Gastroesophageal sphincter (tissue), 4 donors: ENCODE measurements around the gene MMP26. TPM values are rescaled to one million over a fixed set of nuclear protein-coding genes. Genes with fewer than 3 reads are reported as not detected.

Experiments
- ATAC-seq: fragments of 150-250 bp; one replicate; pipeline ENCODE4 v1.9.1; 2016; ENCODE audit warnings: mild to moderate bottlenecking, moderate library complexity
- H3K27ac ChIP-seq, 4 donors: fragments of 200-600 bp; sonication (generic) in 3 of 4; 1 replicate in 3 of 4; 2 replicates in 1 of 4; pipeline ENCODE4 v1.5.1; 2016 to 2019
- H3K27me3 ChIP-seq: fragments of 200-600 bp; sonication (generic); one replicate; pipeline ENCODE4 v1.5.1; 2019
- H3K36me3 ChIP-seq, 2 donors: fragments of 200-600 bp; sonication (generic); one replicate each; pipeline ENCODE4 v1.5.1; 2019; ENCODE audit warnings: control low read depth in 1 of 2
- H3K4me1 ChIP-seq, 3 donors: fragments of 200-600 bp; sonication (generic); 1 replicate in 2 of 3; 2 replicates in 1 of 3; pipeline ENCODE4 v1.5.1; 2016 to 2019; ENCODE audit warnings: control low read depth in 2 of 3
- H3K4me3 ChIP-seq, 2 donors: fragments of 200-600 bp; sonication (generic); one replicate each; pipeline ENCODE4 v1.5.1; 2019; ENCODE audit warnings: mild to moderate bottlenecking in 1 of 2, moderate library complexity in 1 of 2
- H3K9me3 ChIP-seq, 3 donors: fragments of 200-600 bp; sonication (generic); one replicate each; pipeline ENCODE4 v1.5.1; 2017 to 2019; ENCODE audit warnings: control low read depth in 2 of 3
- CTCF ChIP-seq, 4 experiments: fragments of 200-600 bp in 2 of 4; fragments of 450-650 bp in 2 of 4; sonication (generic) in 1 of 4; IDR thresholded peaks; one replicate each; pipeline ENCODE4 v1.5.1; 2017 to 2019; ENCODE audit warnings: antibody characterized with exemption in 4 of 4, mild to moderate bottlenecking in 2 of 4, moderate library complexity in 2 of 4
- EP300 ChIP-seq: sonication (generic); formaldehyde crosslinking; IDR thresholded peaks from one replicate; pipeline ENCODE4 v1.6.1; 2017; ENCODE audit warnings: antibody characterized with exemption, mild to moderate bottlenecking
- POLR2A ChIP-seq, 2 donors: fragments of 450-650 bp; IDR thresholded peaks; one replicate each; pipeline ENCODE4 v1.6.1; 2017; ENCODE audit warnings: antibody characterized with exemption in 2 of 2, mild to moderate bottlenecking in 2 of 2, moderate library complexity in 1 of 2
- POLR2AphosphoS5 ChIP-seq: sonication (generic); formaldehyde crosslinking; IDR thresholded peaks from one replicate; pipeline ENCODE4 v1.6.1; 2017; ENCODE audit warnings: antibody characterized with exemption
- WGBS, 2 donors: methylation state at CpG; one replicate each; pipeline ENCODE4 v1.1.5; 2018; ENCODE audit warnings: low coverage in 1 of 2; 5-methylcytosine and 5-hydroxymethylcytosine counted together
- total RNA-seq, 4 donors: library from RNA; depleted of rRNA; stranded (reverse); fragments of >200 nt; gene quantifications; one replicate each; pipeline ENCODE4 v1.1.0, GENCODE V29; 2016

Gene MMP26
- total RNA-seq: not detected

- no peak for TF ChIP-seq POLR2AphosphoS5
- TF ChIP-seq EP300: no peak
- TF ChIP-seq POLR2A (IDR thresholded peaks at IDR 0.05): no peak
- TF ChIP-seq CTCF (IDR thresholded peaks at IDR 0.05): no peak
- Histone ChIP-seq H3K4me1 (no peaks in the 10 kb centered on the region), H3K9me3 (no peaks in the 10 kb centered on the region), H3K27ac (no peak within 1 kb of the TSS), H3K27me3 (no peaks in the 10 kb centered on the region), H3K36me3 (no peaks in the 10 kb centered on the region), H3K4me3 (no peak within 1 kb of the TSS)
- WGBS, 2 donors: 36 to 57% methylated on average over 2 to 5 of the region's 5 CpGs
- no peak for ATAC-seq
These were observed at the start of gene MMP26 for GRCh38 chr11:4704054-4704789. MMP26 (plus strand) TSS chr11:4704784.

GRCh38 chr11:4658629-4659445 is 45.7 kb upstream of the MMP26 start:
- Histone ChIP-seq H3K27me3 (no peaks in the 10 kb centered on the region), H3K4me1 (no peaks in the 10 kb centered on the region), H3K27ac (no peak overlapping the region), H3K4me3 (no peak overlapping the region), H3K9me3 (no peaks in the 10 kb centered on the region), H3K36me3 (no peaks in the 10 kb centered on the region)
- ATAC-seq: no peak
- no peak for TF ChIP-seq POLR2A (IDR thresholded peaks at IDR 0.05)
- TF ChIP-seq EP300: no peak
- TF ChIP-seq POLR2AphosphoS5: no peak
- no peak for TF ChIP-seq CTCF (IDR thresholded peaks at IDR 0.05)
- 43 to 73% methylated on average over 4 to 5 of the region's 5 CpGs for WGBS, 2 donors

GRCh38 chr11:4662876-4663275 is 41.7 kb upstream of the MMP26 start:
- no peaks in the 10 kb centered on the region for H3K9me3 ChIP-seq
- no peak for ATAC-seq
- H3K4me3 ChIP-seq: no peak overlapping the region
- 85 to 93% methylated on average over 3 to 5 of the region's 6 CpGs for WGBS, 2 donors
- H3K4me1 ChIP-seq: no peaks in the 10 kb centered on the region
- no peak overlapping the region for H3K27ac ChIP-seq
- H3K36me3 ChIP-seq: no peaks in the 10 kb centered on the region
- no peaks in the 10 kb centered on the region for H3K27me3 ChIP-seq
- TF ChIP-seq POLR2AphosphoS5: no peak
- TF ChIP-seq CTCF (IDR thresholded peaks at IDR 0.05): no peak
- no peak for TF ChIP-seq EP300

- H3K4me1 ChIP-seq: no peaks in the 10 kb centered on the region
- no peak for ATAC-seq
- H3K9me3 ChIP-seq: no peaks in the 10 kb centered on the region
- 77 to 89% methylated on average over 3 of the region's 3 CpGs for WGBS, 2 donors
- H3K27me3 ChIP-seq: no peaks in the 10 kb centered on the region
- no peaks in the 10 kb centered on the region for H3K36me3 ChIP-seq
- TF ChIP-seq CTCF (IDR thresholded peaks at IDR 0.05): no peak
- TF ChIP-seq POLR2AphosphoS5: no peak
- TF ChIP-seq POLR2A (IDR thresholded peaks at IDR 0.05): no peak
- TF ChIP-seq EP300: no peak
- H3K4me3 ChIP-seq: no peak overlapping the region
- H3K27ac ChIP-seq: no peak overlapping the region
These were observed 40.4 kb upstream of the MMP26 start for GRCh38 chr11:4664183-4664582.

GRCh38 chr11:4664786-4665185 is 39.8 kb upstream of the MMP26 start:
- Histone ChIP-seq H3K27ac (no peak overlapping the region), H3K27me3 (no peaks in the 10 kb centered on the region), H3K4me3 (no peak overlapping the region), H3K36me3 (no peaks in the 10 kb centered on the region), H3K9me3 (no peaks in the 10 kb centered on the region), H3K4me1 (no peaks in the 10 kb centered on the region)
- TF ChIP-seq POLR2A (IDR thresholded peaks at IDR 0.05) (no peak), EP300 (no peak), POLR2AphosphoS5 (no peak), CTCF (IDR thresholded peaks at IDR 0.05) (no peak)
- ATAC-seq: no peak
- WGBS, 2 donors: 44 to 56% methylated on average over 3 of the region's 3 CpGs
